Neuronal stem cell (in vitro differentiated cells): ENCODE results near the gene C1QTNF1.

Source experiments
- DNase-seq: peaks from one replicate; pipeline ENCODE4 v3.0.0-alpha.2; 2013; ENCODE audit warnings: low spot score
- H2AFZ ChIP-seq: one replicate; pipeline ENCODE4 v1.6.1; 2013; ENCODE audit warnings: mild to moderate bottlenecking, low read length, inconsistent platforms
- H2AK5ac ChIP-seq: 2 replicates; pipeline ENCODE4 v1.6.1; 2013; ENCODE audit warnings: low read depth, mild to moderate bottlenecking, inconsistent platforms, low read length, moderate library complexity, mixed read lengths
- H2BK120ac ChIP-seq: 2 replicates; pipeline ENCODE4 v1.6.1; 2013; ENCODE audit warnings: low read depth, mild to moderate bottlenecking, inconsistent platforms, low read length, moderate library complexity, mixed read lengths
- H2BK12ac ChIP-seq: one replicate; pipeline ENCODE4 v1.6.1; 2013; ENCODE audit warnings: low read length, inconsistent platforms
- H2BK15ac ChIP-seq: 2 replicates; pipeline ENCODE4 v1.6.1; 2013; ENCODE audit warnings: mild to moderate bottlenecking, low read length, inconsistent platforms, mixed read lengths
- H2BK5ac ChIP-seq: one replicate; pipeline ENCODE4 v1.6.1; 2013; ENCODE audit warnings: inconsistent platforms, mild to moderate bottlenecking, low read length, moderate library complexity
- H3K14ac ChIP-seq: one replicate; pipeline ENCODE4 v1.6.1; 2013; ENCODE audit warnings: low read length, inconsistent platforms
- H3K18ac ChIP-seq: 2 replicates; pipeline ENCODE4 v1.6.1; 2013; ENCODE audit warnings: low read length, inconsistent platforms
- H3K23ac ChIP-seq: 2 replicates; pipeline ENCODE4 v1.6.1; 2013; ENCODE audit warnings: low read depth, mild to moderate bottlenecking, mixed read lengths, low read length, inconsistent platforms; ENCODE audit not compliant: poor library complexity
- H3K27ac ChIP-seq: replicated peaks from 3 replicates; pipeline ENCODE4 v1.5.1; 2013; ENCODE audit warnings: low read length, inconsistent platforms
- H3K27me3 ChIP-seq, 3 experiments: 2 replicates each; pipeline ENCODE4 v1.6.1; 2013; ENCODE audit warnings: low read length in 3 of 3, mild to moderate bottlenecking in 2 of 3, inconsistent platforms in 1 of 3, low read depth in 1 of 3, mixed read lengths in 1 of 3, moderate library complexity in 1 of 3; ENCODE audit not compliant: control insufficient read depth in 3 of 3, insufficient read depth in 3 of 3
- H3K36me3 ChIP-seq, 2 donors: replicated peaks in 1 of 2; 2 replicates each; pipeline ENCODE4 v1.6.1; 2013; ENCODE audit warnings: low read length in 2 of 2; ENCODE audit not compliant: control insufficient read depth in 2 of 2, insufficient read depth in 2 of 2
- H3K4ac ChIP-seq: 2 replicates; pipeline ENCODE4 v1.6.1; 2013; ENCODE audit warnings: inconsistent platforms, mild to moderate bottlenecking, low read length, moderate library complexity
- H3K4me1 ChIP-seq, 2 donors: 1 replicate in 1 of 2; 2 replicates in 1 of 2; pipeline ENCODE4 v1.6.1; 2013; ENCODE audit warnings: low read length in 2 of 2, low read depth in 1 of 2; ENCODE audit not compliant: control insufficient read depth in 2 of 2, insufficient read depth in 1 of 2
- H3K4me2 ChIP-seq: one replicate; pipeline ENCODE4 v1.6.1; 2013; ENCODE audit warnings: mild to moderate bottlenecking, low read length, inconsistent platforms; ENCODE audit not compliant: insufficient read depth, poor library complexity, severe bottlenecking
- H3K4me3 ChIP-seq, 2 donors: 2 replicates each; pipeline ENCODE4 v1.5.1; 2013; ENCODE audit warnings: low read length in 2 of 2, mild to moderate bottlenecking in 2 of 2, inconsistent platforms in 1 of 2, moderate library complexity in 1 of 2
- H3K79me1 ChIP-seq: one replicate; pipeline ENCODE4 v1.6.1; 2013; ENCODE audit warnings: low read depth, mild to moderate bottlenecking, inconsistent platforms, low read length, moderate library complexity
- H3K9ac ChIP-seq: one replicate; pipeline ENCODE4 v1.6.1; 2013; ENCODE audit warnings: mild to moderate bottlenecking, low read depth, low read length, inconsistent platforms; ENCODE audit not compliant: poor library complexity
- H3K9me3 ChIP-seq, 2 donors: replicated peaks in 1 of 2; 2 replicates each; pipeline versions ENCODE3 to v1.6.1; 2013; ENCODE audit warnings: low read length in 2 of 2, mild to moderate bottlenecking in 2 of 2, inconsistent platforms in 1 of 2, low read depth in 1 of 2, mixed read lengths in 1 of 2, moderate library complexity in 1 of 2; ENCODE audit not compliant: control insufficient read depth in 2 of 2, insufficient read depth in 1 of 2
- H4K8ac ChIP-seq: one replicate; pipeline ENCODE4 v1.6.1; 2013; ENCODE audit warnings: low read depth, mild to moderate bottlenecking, inconsistent platforms, low read length, moderate library complexity
- H4K91ac ChIP-seq: one replicate; pipeline ENCODE4 v1.6.1; 2013; ENCODE audit warnings: low read length, low read depth, mild to moderate bottlenecking, inconsistent platforms; ENCODE audit not compliant: poor library complexity
- WGBS, 2 donors: extraction: QIAGEN DNeasy Blood & Tissue Kit; methylation state at CpG; one replicate each; pipeline ENCODE4 v1.1.7; 2013; ENCODE audit warnings: missing lambda C conversion rate in 2 of 2, mixed read lengths in 1 of 2; ENCODE audit not compliant: insufficient read length in 2 of 2, insufficient replicate concordance in 1 of 2; ENCODE audit errors: extremely low coverage in 2 of 2; 5-methylcytosine and 5-hydroxymethylcytosine counted together

The C1QTNF1 gene

DNA sequence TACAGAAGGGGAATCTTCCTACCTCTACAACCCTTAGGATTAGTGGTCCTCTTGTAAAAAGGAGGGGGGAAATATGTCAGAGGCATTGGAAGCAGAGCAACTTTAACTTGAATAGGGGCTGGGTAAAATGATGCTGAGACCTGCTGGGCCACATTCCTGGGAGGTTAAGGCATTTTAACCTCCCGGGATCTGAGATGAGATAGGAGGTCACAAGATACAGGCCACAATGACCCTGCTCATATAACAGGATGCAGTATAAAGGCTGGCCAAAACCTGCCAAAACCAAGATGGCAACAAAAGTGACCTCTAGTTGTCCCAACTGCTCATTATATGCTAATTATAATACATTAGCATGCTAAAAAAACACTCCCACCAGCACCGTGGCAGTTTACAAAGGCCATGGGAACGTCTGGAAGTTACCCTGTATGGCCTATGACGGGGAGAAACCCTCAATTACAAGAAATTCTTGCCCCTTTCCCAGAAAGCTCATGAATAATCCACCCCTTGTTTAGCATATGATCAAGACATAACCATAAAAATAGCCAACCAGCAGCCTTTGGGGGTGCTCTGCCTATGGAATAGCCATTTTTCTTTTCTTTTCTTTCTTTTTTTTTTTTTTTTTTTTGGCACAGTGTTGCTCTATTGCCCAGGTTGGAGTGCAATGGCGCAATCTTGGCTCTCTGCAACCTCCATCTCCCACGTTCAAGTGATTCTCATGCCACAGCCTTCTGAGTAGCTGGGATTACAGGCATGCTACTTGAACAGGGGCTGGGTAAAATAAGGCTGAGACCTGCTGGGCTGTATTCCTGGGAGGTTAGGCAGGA, 6.2 kb upstream of the C1QTNF1 start:
- H3K9ac ChIP-seq = no peak overlapping the region
- no peak overlapping the region for H3K14ac ChIP-seq
- H3K79me1 ChIP-seq = no peaks in the 10 kb centered on the region
- H3K27ac ChIP-seq = no peak overlapping the region
- no peak overlapping the region for H2BK15ac ChIP-seq
- H3K4me2 ChIP-seq = no peak overlapping the region
- peaks cover 0 to 43% (median 1%) of the 10 kb centered on the region in 3 experiments for H3K27me3 ChIP-seq
- no peak overlapping the region for H4K8ac ChIP-seq
- no peak overlapping the region for H3K4me3 ChIP-seq
- H3K4ac ChIP-seq = no peak overlapping the region
- H2BK120ac ChIP-seq = no peak overlapping the region
- no peak overlapping the region for H4K91ac ChIP-seq
- peaks cover 5 to 22% of the 10 kb centered on the region in 2 donors for H3K9me3 ChIP-seq
- H3K23ac ChIP-seq = no peak overlapping the region
- H2AFZ ChIP-seq = no peak overlapping the region
- H2BK5ac ChIP-seq = no peak overlapping the region
- H3K18ac ChIP-seq = no peak overlapping the region
- no peak overlapping the region for H2AK5ac ChIP-seq
- H3K4me1 ChIP-seq = no peaks in the 10 kb centered on the region
- H2BK12ac ChIP-seq = no peak overlapping the region
- H3K36me3 ChIP-seq = no peaks in the 10 kb centered on the region
- WGBS, 2 donors = no CpG with 5 or more reads among the region's 6 CpGs
- DNase-seq = no peak

DNA sequence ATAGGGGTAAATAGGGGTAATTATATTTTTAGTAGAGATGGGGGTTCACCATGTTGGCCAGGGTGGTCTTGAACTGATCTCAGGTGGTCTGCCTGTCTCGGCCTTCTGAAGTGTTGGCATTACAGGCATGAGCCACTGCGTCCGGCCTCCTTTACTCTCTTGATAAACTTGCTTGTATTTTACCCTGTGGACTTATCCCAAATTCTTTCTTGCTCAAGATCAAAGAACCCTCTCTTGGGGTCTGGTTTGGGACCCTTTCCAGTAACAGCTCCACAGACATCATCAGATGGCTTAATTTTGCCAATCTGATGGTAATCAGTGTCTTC, 5.6 kb upstream of the C1QTNF1 start:
- H3K9ac ChIP-seq = no peak overlapping the region
- H2BK120ac ChIP-seq = no peak overlapping the region
- H3K14ac ChIP-seq = no peak overlapping the region
- no peak for DNase-seq
- H2AK5ac ChIP-seq = no peak overlapping the region
- H3K23ac ChIP-seq = no peak overlapping the region
- no peaks in the 10 kb centered on the region for H3K79me1 ChIP-seq
- H2BK12ac ChIP-seq = no peak overlapping the region
- no peak overlapping the region for H3K27ac ChIP-seq
- H3K4me3 ChIP-seq = no peak overlapping the region
- no peak overlapping the region for H4K8ac ChIP-seq
- peaks cover 2 to 16% of the 10 kb centered on the region in 2 donors for H3K9me3 ChIP-seq
- H3K18ac ChIP-seq = no peak overlapping the region
- no peak overlapping the region for H4K91ac ChIP-seq
- H3K4me1 ChIP-seq = no peaks in the 10 kb centered on the region
- no peak overlapping the region for H2BK15ac ChIP-seq
- no peak overlapping the region for H2BK5ac ChIP-seq
- H3K36me3 ChIP-seq = no peaks in the 10 kb centered on the region
- no peak overlapping the region for H2AFZ ChIP-seq
- WGBS, 2 donors = no CpG with 5 or more reads among the region's 3 CpGs
- H3K4ac ChIP-seq = no peak overlapping the region
- no peak overlapping the region for H3K4me2 ChIP-seq
- H3K27me3 ChIP-seq = peaks cover 0 to 48% (median 3%) of the 10 kb centered on the region in 3 experiments

DNA sequence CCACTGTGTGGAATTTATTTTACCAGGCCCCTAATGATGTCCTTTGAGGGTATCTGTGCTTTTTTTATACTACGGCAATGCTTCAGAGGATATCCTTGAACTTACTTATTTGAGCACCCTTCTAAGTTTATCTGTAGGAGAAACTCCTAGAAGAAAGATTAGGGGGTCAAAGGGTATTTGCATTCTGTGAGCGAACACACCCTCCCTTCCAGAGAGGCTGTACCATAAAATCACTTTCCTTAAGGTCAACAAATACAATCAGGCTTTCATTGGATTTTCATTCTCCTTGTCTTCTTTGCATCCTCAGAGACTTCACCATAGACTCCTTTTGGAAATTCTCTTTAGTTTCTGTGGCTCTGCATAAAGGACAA, 4.7 kb upstream of the C1QTNF1 start:
- Histone ChIP-seq H3K18ac (no peak overlapping the region), H3K4me1 (peaks cover 1 to 2% of the 10 kb centered on the region in 2 donors), H2BK120ac (no peak overlapping the region), H3K9me3 (peaks cover 0 to 11% of the 10 kb centered on the region in 2 donors), H3K4ac (no peak overlapping the region), H4K8ac (no peak overlapping the region), H3K4me2 (no peak overlapping the region), H2AK5ac (no peak overlapping the region), H3K27me3 (peaks cover 0 to 58% (median 3%) of the 10 kb centered on the region in 3 experiments), H2BK15ac (no peak overlapping the region), H2AFZ (no peak overlapping the region), H3K27ac (no peak overlapping the region), H2BK5ac (no peak overlapping the region), H3K23ac (no peak overlapping the region), H3K4me3 (no peak overlapping the region), H3K14ac (no peak overlapping the region), H3K79me1 (no peaks in the 10 kb centered on the region), H2BK12ac (no peak overlapping the region), H4K91ac (no peak overlapping the region), H3K9ac (no peak overlapping the region), H3K36me3 (no peaks in the 10 kb centered on the region)
- WGBS, 2 donors = no CpG with 5 or more reads among the region's 2 CpGs
- no peak for DNase-seq

DNA sequence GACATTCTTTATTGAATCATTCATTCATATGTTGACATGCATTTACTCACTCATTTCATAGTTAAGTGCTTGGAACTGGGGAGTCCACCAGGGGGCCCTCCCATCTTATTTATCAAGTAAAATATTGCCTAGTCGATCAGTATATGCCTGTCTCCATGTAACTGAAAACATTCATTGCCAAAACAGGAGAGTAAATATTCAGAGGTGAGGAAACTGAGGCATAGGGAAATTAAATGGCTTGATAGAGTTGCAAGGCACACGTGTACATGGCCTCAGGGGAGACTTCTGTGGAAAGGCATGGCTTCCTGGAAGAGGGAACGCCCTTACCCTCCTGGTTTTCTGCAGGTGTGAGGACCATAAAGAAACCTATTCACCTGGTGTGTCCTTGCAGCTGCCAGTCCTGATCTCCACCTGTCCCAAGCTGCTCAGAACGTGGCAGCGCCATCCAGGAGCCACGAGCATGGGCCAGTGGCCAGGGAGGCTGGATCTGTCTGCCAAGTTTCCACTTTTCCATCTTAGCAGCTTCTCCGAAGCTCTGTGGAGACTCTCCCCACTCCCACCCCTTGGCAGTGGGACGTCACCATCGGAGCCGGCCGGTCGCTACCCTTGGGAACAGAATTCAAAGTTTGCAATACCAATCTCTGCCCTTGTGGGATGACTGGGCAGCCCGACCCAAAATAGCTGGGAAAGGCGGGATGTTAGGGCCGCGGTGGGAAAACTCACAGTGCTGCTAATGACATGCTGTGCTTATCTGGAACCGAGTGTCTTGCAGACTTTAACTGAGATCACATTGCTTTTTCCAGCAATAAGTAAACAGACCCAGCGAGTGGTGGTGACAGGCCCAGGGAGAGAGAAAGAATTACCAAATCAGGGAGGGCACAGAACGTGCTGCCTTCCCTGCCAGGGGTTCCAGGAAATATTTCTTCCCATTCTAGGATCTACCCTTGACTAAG, 4.1 kb upstream of the C1QTNF1 start:
- Histone ChIP-seq H2BK12ac (no peak overlapping the region), H3K9me3 (peaks cover 0 to 4% of the 10 kb centered on the region in 2 donors), H2AK5ac (no peak overlapping the region), H3K18ac (no peak overlapping the region), H3K27me3 (peaks cover 0 to 64% (median 8%) of the 10 kb centered on the region in 3 experiments), H4K91ac (no peak overlapping the region), H3K4ac (no peak overlapping the region), H2AFZ (no peak overlapping the region), H3K4me3 (no peak overlapping the region), H2BK120ac (no peak overlapping the region), H3K27ac (no peak overlapping the region), H3K23ac (no peak overlapping the region), H3K9ac (no peak overlapping the region), H3K4me1 (peaks cover 5 to 7% of the 10 kb centered on the region in 2 donors), H3K36me3 (no peaks in the 10 kb centered on the region), H3K14ac (no peak overlapping the region), H4K8ac (peak overlapping the region; percentile 52), H3K79me1 (no peaks in the 10 kb centered on the region), H2BK5ac (no peak overlapping the region), H3K4me2 (no peak overlapping the region), H2BK15ac (no peak overlapping the region)
- WGBS, 2 donors = no CpG with 5 or more reads among the region's 19 CpGs
- DNase-seq = peak; percentile 23
